HepG2 (cell line): Measurements from ENCODE around the gene BBS4.

Experiments used
- EZH2 ChIP-seq: conservative IDR thresholded peaks from 2 replicates; pipeline ENCODE4 v1.6.1; 2012; ENCODE audit warnings: mild to moderate bottlenecking, low read depth, low read length, moderate library complexity
- RBAK ChIP-seq: sonication (generic); formaldehyde crosslinking; IDR thresholded peaks from 2 replicates; pipeline ENCODE4 v1.5.1; 2020; ENCODE audit warnings: mild to moderate bottlenecking, missing genetic modification reagents
- TARDBP ChIP-seq: sonication (generic); formaldehyde crosslinking; IDR thresholded peaks from 2 replicates; pipeline ENCODE4 v1.8.0; 2022; ENCODE audit warnings: mild to moderate bottlenecking, missing genetic modification reagents
- TBL1XR1 ChIP-seq: fragments of 150-350 bp; IDR thresholded peaks from 2 replicates; pipeline ENCODE4 v1.6.1; 2014; ENCODE audit warnings: borderline replicate concordance, low read length; ENCODE audit not compliant: partially characterized antibody

DNA sequence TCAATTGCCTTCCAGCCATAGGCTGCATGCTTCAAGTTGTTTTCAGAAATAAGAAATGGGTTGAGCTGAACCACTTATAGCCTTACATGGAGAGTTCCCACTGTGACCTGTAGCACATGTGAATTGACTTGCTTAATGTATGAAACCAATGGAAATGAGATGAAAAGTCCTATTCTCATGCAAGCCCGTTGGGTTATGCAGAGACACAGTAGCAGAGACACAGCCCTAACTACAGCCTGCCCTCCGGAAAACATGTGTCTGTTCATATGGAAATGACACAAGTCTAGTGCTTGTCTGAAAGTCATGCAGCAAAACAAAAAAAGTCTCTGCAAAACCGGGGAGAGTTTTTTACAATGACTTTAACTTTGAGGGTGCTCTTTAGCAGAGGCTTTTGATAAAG, 14.5 kb upstream of the BBS4 start:
- no peak for TF ChIP-seq RBAK (CRISPR knock-in tag)
- TF ChIP-seq EZH2: no peak
- TF ChIP-seq TBL1XR1: no peak
- no peak for TF ChIP-seq TARDBP (CRISPR knock-in tag)
